Measurements from ENCODE around the gene SELENOP. TPM values are rescaled to one million over a fixed set of nuclear protein-coding genes. Genes with fewer than 3 reads are reported as not detected.
"Not testable (repeated sequence)": the region's sequence is repeated elsewhere in the genome, so short reads cannot be mapped to it uniquely, and the experiment has no call there.

The SELENOP gene
- polyA plus RNA-seq, 1 donor: 2,350 TPM

DNA sequence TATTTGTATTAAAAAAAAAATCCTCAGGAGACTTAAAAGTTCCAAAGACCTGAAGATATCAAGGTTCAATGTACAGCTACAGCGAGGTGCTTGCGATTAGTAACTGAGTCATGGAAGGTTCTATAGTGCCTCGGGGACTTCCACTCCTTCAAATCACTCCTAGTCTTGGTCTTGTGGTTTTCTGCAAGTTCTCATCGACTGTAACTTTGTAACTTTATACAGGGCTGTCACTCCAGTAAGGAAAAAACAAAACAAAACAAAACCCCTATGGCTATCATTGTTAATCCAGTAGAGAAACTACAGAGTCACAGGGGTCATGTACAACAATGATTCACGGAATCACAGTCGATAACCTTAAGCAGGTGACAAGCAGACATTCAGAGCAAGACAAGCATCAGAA lies 39.8 kb upstream of the SELENOP start:
- Histone ChIP-seq H3K36me3 (ENCODE audit: control insufficient read depth, insufficient read depth, low read length) (no peaks in the 10 kb centered on the region), H3K27me3 (ENCODE audit: control insufficient read depth, insufficient read depth, low read length) (no peaks in the 10 kb centered on the region), H3K27ac (ENCODE audit: low read length) (peak overlapping the region; percentile 70), H3K4me1 (ENCODE audit: control insufficient read depth, insufficient read depth, low read length) (peaks cover 20% of the 10 kb centered on the region), H3K9me3 (ENCODE audit: control insufficient read depth, low read depth, low read length) (no peaks in the 10 kb centered on the region), H3K4me3 (ENCODE audit: low read length) (no peak overlapping the region)
- 8% methylated on average over 2 of the region's 6 CpGs for WGBS (ENCODE audit: insufficient coverage, low lambda C conversion rate)
- DNase-seq: peak; percentile 67 to 86

DNA sequence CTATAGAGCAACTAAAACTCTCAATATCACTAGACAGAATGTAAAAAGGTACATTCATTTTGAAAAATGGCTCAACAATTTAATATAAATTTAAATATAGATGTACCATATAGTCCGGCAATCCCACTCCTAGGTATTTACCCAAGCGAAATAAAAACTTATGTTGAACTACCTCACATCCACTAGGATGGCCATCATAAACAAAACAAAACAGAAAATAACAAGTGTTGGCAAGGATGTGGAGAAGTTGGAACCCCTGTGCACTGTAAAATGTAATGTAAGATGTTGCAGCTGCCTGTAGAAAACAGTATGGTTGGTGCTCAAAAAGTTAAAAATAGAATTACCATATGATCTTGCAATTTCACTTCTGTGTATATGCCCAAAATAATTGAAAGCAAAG lies 36.9 kb upstream of the SELENOP start:
- H3K4me3 ChIP-seq (ENCODE audit: low read length): no peak overlapping the region
- no peaks in the 10 kb centered on the region for H3K27me3 ChIP-seq (ENCODE audit: control insufficient read depth, insufficient read depth, low read length)
- H3K27ac ChIP-seq (ENCODE audit: low read length): no peak overlapping the region
- no peaks in the 10 kb centered on the region for H3K9me3 ChIP-seq (ENCODE audit: control insufficient read depth, low read depth, low read length)
- H3K36me3 ChIP-seq (ENCODE audit: control insufficient read depth, insufficient read depth, low read length): no peaks in the 10 kb centered on the region
- no CpG with 5 or more reads among the region's 2 CpGs for WGBS (ENCODE audit: insufficient coverage, low lambda C conversion rate)
- no peak for DNase-seq
- H3K4me1 ChIP-seq (ENCODE audit: control insufficient read depth, insufficient read depth, low read length): peaks cover 11% of the 10 kb centered on the region

- H3K9me3 ChIP-seq (ENCODE audit: control insufficient read depth, low read depth, low read length); H3K27me3 ChIP-seq (ENCODE audit: control insufficient read depth, insufficient read depth, low read length); H3K27ac ChIP-seq (ENCODE audit: low read length); H3K36me3 ChIP-seq (ENCODE audit: control insufficient read depth, insufficient read depth, low read length); DNase-seq; H3K4me3 ChIP-seq (ENCODE audit: low read length): not testable (repeated sequence)
- H3K4me1 ChIP-seq (ENCODE audit: control insufficient read depth, insufficient read depth, low read length): peaks cover 18% of the 10 kb centered on the region
- 80% methylated on average over 1 of the region's 4 CpGs for WGBS (ENCODE audit: insufficient coverage, low lambda C conversion rate)
These were observed 32.7 kb upstream of the SELENOP start for GRCh38 chr5:42844408-42844807.

- H3K4me3 ChIP-seq (ENCODE audit: low read length): no peak overlapping the region
- no peaks in the 10 kb centered on the region for H3K36me3 ChIP-seq (ENCODE audit: control insufficient read depth, insufficient read depth, low read length)
- no peaks in the 10 kb centered on the region for H3K9me3 ChIP-seq (ENCODE audit: control insufficient read depth, low read depth, low read length)
- 83% methylated on average over 1 of the region's 3 CpGs for WGBS (ENCODE audit: insufficient coverage, low lambda C conversion rate)
- H3K27me3 ChIP-seq (ENCODE audit: control insufficient read depth, insufficient read depth, low read length): no peaks in the 10 kb centered on the region
- peaks cover 18% of the 10 kb centered on the region for H3K4me1 ChIP-seq (ENCODE audit: control insufficient read depth, insufficient read depth, low read length)
- no peak overlapping the region for H3K27ac ChIP-seq (ENCODE audit: low read length)
- DNase-seq: no peak
These were observed 32.1 kb upstream of the SELENOP start for GRCh38 chr5:42843675-42844292.

DNA sequence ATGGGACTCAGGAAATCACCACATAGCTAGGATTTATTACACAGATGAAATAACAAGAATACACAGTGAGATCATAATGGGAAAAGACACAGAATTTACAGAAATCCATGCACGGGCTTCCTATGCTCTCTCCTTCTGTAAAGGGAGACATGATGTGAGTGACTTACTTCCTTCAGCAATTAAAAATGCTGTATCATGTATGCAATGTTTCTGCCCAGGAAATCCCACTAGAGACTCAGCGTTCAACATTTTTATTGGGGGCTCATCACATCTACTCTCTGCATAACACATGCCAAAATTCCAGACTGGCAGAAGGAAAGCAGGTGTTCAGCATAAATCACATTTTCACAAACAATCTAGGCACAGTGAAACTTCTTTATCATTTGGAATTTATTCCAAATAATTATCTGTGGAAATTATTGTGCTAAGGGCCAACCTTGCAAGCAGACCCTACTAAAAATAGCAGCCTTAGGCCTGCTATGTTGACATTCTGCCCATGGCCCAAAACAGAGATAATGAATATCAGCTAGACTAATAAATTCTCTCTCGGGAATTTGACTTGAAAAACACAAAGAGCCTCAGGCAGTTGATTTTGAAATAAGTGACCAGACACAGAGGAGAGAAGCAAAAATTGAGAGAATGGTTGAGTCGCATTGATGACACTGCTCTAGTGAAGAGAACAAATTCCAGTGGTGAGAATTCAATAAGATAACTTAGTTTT lies 31.4 kb upstream of the SELENOP start:
- Histone ChIP-seq H3K4me3 (ENCODE audit: low read length) (no peak overlapping the region), H3K27me3 (ENCODE audit: control insufficient read depth, insufficient read depth, low read length) (no peaks in the 10 kb centered on the region), H3K4me1 (ENCODE audit: control insufficient read depth, insufficient read depth, low read length) (peaks cover 18% of the 10 kb centered on the region), H3K27ac (ENCODE audit: low read length) (no peak overlapping the region), H3K9me3 (ENCODE audit: control insufficient read depth, low read depth, low read length) (no peaks in the 10 kb centered on the region), H3K36me3 (ENCODE audit: control insufficient read depth, insufficient read depth, low read length) (no peaks in the 10 kb centered on the region)
- WGBS (ENCODE audit: insufficient coverage, low lambda C conversion rate): 20% methylated on average over 1 of the region's 4 CpGs
- DNase-seq: no peak

DNA sequence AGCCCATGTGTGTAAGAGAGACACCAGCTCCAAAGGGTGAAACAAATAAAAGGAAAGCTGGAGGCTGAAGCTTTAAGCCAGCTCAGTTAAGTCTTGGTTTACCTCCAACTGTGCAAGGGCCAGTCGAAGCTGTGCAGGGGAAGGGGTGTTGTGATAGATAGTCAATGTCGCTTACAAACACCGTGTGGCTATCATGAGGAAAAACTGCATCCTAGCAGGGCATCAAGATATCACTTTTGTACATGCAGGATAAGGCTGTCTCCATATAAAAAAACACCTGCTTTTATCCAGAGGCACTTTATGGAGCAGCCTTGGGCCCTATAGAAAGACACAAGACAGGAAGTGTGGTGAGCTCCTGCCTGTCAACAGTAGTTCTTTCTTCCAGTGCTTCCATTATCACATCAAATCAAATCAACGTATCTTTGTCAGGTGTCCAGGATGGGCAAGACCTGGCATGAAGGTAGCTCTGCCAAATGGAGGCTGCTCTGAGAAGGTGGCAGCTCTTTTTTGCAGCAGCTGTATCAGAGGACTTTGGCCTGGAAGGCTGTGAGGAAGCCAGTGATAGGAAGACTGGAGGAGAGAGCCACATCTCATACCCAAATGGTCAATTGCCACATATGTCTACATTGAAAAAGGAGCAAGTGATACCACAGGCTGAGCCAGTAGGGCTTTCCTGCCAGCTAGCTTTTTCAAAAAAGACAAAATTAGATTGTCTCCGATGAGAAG lies 29.3 kb upstream of the SELENOP start:
- peaks cover 6% of the 10 kb centered on the region for H3K9me3 ChIP-seq (ENCODE audit: control insufficient read depth, low read depth, low read length)
- no peak overlapping the region for H3K27ac ChIP-seq (ENCODE audit: low read length)
- no peak overlapping the region for H3K4me3 ChIP-seq (ENCODE audit: low read length)
- DNase-seq: peak; percentile 23 to 59
- WGBS (ENCODE audit: insufficient coverage, low lambda C conversion rate): 80% methylated on average over 1 of the region's 5 CpGs
- H3K4me1 ChIP-seq (ENCODE audit: control insufficient read depth, insufficient read depth, low read length): peaks cover 18% of the 10 kb centered on the region
- no peaks in the 10 kb centered on the region for H3K27me3 ChIP-seq (ENCODE audit: control insufficient read depth, insufficient read depth, low read length)
- no peaks in the 10 kb centered on the region for H3K36me3 ChIP-seq (ENCODE audit: control insufficient read depth, insufficient read depth, low read length)

GRCh38 chr5:42840269-42840668 lies 28.6 kb upstream of the SELENOP start:
- Histone ChIP-seq H3K4me1 (ENCODE audit: control insufficient read depth, insufficient read depth, low read length) (peaks cover 18% of the 10 kb centered on the region), H3K4me3 (ENCODE audit: low read length) (no peak overlapping the region), H3K36me3 (ENCODE audit: control insufficient read depth, insufficient read depth, low read length) (no peaks in the 10 kb centered on the region), H3K27me3 (ENCODE audit: control insufficient read depth, insufficient read depth, low read length) (no peaks in the 10 kb centered on the region), H3K9me3 (ENCODE audit: control insufficient read depth, low read depth, low read length) (peaks cover 6% of the 10 kb centered on the region), H3K27ac (ENCODE audit: low read length) (no peak overlapping the region)
- WGBS (ENCODE audit: insufficient coverage, low lambda C conversion rate): no CpG with 5 or more reads among the region's 6 CpGs
- peak; percentile 23 to 44 for DNase-seq

- no CpG with 5 or more reads among the region's 3 CpGs for WGBS (ENCODE audit: insufficient coverage, low lambda C conversion rate)
- no peak overlapping the region for H3K27ac ChIP-seq (ENCODE audit: low read length)
These were observed 27.5 kb upstream of the SELENOP start for GRCh38 chr5:42839196-42839595.

GRCh38 chr5:42837601-42838000 lies 25.9 kb upstream of the SELENOP start:
- no peak for DNase-seq
- no peak overlapping the region for H3K27ac ChIP-seq (ENCODE audit: low read length)
- H3K4me3 ChIP-seq (ENCODE audit: low read length): no peak overlapping the region
- no CpG with 5 or more reads among the region's 3 CpGs for WGBS (ENCODE audit: insufficient coverage, low lambda C conversion rate)
- peaks cover 14% of the 10 kb centered on the region for H3K4me1 ChIP-seq (ENCODE audit: control insufficient read depth, insufficient read depth, low read length)
- H3K9me3 ChIP-seq (ENCODE audit: control insufficient read depth, low read depth, low read length): peaks cover 6% of the 10 kb centered on the region
- no peaks in the 10 kb centered on the region for H3K27me3 ChIP-seq (ENCODE audit: control insufficient read depth, insufficient read depth, low read length)
- H3K36me3 ChIP-seq (ENCODE audit: control insufficient read depth, insufficient read depth, low read length): no peaks in the 10 kb centered on the region

More at GRCh38 chr5:42839196-42839595, 27.5 kb upstream of the SELENOP start:
- Histone ChIP-seq H3K27me3 (ENCODE audit: control insufficient read depth, insufficient read depth, low read length) (no peaks in the 10 kb centered on the region), H3K4me3 (ENCODE audit: low read length) (no peak overlapping the region), H3K4me1 (ENCODE audit: control insufficient read depth, insufficient read depth, low read length) (peaks cover 18% of the 10 kb centered on the region), H3K36me3 (ENCODE audit: control insufficient read depth, insufficient read depth, low read length) (no peaks in the 10 kb centered on the region), H3K9me3 (ENCODE audit: control insufficient read depth, low read depth, low read length) (peaks cover 6% of the 10 kb centered on the region)
- DNase-seq: no peak

DNA sequence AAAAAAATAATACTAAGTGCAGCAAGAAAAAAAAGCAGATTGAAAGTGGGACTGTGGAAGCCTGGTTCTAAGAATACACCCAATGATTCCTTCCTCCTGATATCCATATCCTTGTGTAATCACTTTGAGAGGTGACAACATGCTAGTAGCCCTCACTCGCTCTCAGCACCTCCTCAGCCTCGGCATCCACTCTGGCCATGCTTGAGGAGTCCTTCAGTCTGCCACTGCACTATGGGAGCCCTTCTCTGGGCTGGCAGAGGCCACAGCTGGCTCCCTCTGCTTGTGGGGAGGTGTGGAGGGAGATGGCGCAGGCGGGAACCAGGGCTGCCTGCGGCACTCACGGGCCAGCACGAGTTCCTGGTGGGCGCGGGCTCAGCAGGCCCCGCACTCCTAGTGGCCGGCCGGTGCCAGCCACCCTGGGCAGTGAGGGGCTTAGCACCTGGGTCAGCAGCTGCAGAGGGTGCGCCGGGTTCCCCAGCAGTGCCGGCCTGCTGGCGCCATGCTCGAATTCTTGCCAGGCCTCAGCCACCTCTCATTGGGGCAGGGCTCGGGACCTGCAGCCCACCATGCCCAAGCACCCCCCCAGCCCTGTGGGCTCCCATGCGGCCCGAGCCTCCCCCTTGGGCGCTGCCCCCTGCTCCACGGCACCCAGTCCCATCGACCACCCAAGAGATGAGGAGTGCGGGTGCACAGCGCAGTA lies 24.5 kb upstream of the SELENOP start:
- DNase-seq: no peak
- H3K27me3 ChIP-seq (ENCODE audit: control insufficient read depth, insufficient read depth, low read length): no peaks in the 10 kb centered on the region
- no CpG with 5 or more reads among the region's 25 CpGs for WGBS (ENCODE audit: insufficient coverage, low lambda C conversion rate)
- no peak overlapping the region for H3K4me3 ChIP-seq (ENCODE audit: low read length)
- peaks cover 6% of the 10 kb centered on the region for H3K9me3 ChIP-seq (ENCODE audit: control insufficient read depth, low read depth, low read length)
- peaks cover 12% of the 10 kb centered on the region for H3K4me1 ChIP-seq (ENCODE audit: control insufficient read depth, insufficient read depth, low read length)
- no peak overlapping the region for H3K27ac ChIP-seq (ENCODE audit: low read length)
- H3K36me3 ChIP-seq (ENCODE audit: control insufficient read depth, insufficient read depth, low read length): no peaks in the 10 kb centered on the region

Measured in large intestine (tissue), 3 donors.